Measurements from ENCODE around the gene ERC1. TPM values are rescaled to one million over a fixed set of nuclear protein-coding genes. Genes with fewer than 3 reads are reported as not detected.

Gene ERC1
- total and polyA plus RNA-seq, 12 donors, result 6.5 to 67.5 (median 47.5) TPM

GRCh38 chr12:1300460-1300859, 309.4 kb downstream of the ERC1 start:
- Histone ChIP-seq H3K9me3 (peaks cover 0 to 6% (median 0%) of the 10 kb centered on the region in 11 donors), H3K4me3 (no peak overlapping the region), H3K27ac (no peak overlapping the region), H3K4me1 (peaks cover 0 to 14% (median 4%) of the 10 kb centered on the region in 9 donors), H3K36me3 (peaks cover 0 to 28% (median 5%) of the 10 kb centered on the region in 9 donors), H3K27me3 (no peaks in the 10 kb centered on the region)
- no peak for TF ChIP-seq CTCF (IDR thresholded peaks at IDR 0.05)
- DNase-seq, result no peak
- no peak for ATAC-seq
- intact Hi-C loops (cut with DNase I), result no loop called here
- WGBS, 2 donors, result 92 to 99% methylated on average over 2 of the region's 2 CpGs

GRCh38 chr12:1302201-1302870, 311.3 kb downstream of the ERC1 start:
- no peak for TF ChIP-seq CTCF (IDR thresholded peaks at IDR 0.05)
- intact Hi-C loops (cut with DNase I), result no loop called here
- WGBS, 2 donors, result 96 to 97% methylated on average over 7 of the region's 7 CpGs
- H3K36me3 ChIP-seq, result peaks cover 0 to 23% (median 5%) of the 10 kb centered on the region in 9 donors
- H3K4me1 ChIP-seq, result peaks cover 0 to 33% (median 21%) of the 10 kb centered on the region in 9 donors
- H3K27me3 ChIP-seq, result no peaks in the 10 kb centered on the region
- no peak for DNase-seq
- peaks cover 0 to 6% (median 0%) of the 10 kb centered on the region in 11 donors for H3K9me3 ChIP-seq
- H3K27ac ChIP-seq, result no peak overlapping the region
- H3K4me3 ChIP-seq, result no peak overlapping the region
- ATAC-seq, result no peak

GRCh38 chr12:1305063-1305434, 314.0 kb downstream of the ERC1 start:
- TF ChIP-seq CTCF (IDR thresholded peaks at IDR 0.05), result no peak
- Histone ChIP-seq H3K36me3 (peaks cover 0 to 14% (median 0%) of the 10 kb centered on the region in 9 donors), H3K4me3 (no peak overlapping the region), H3K4me1 (peaks cover 0 to 60% (median 26%) of the 10 kb centered on the region in 9 donors), H3K27me3 (no peaks in the 10 kb centered on the region), H3K27ac (peak overlapping the region in 5 of 10 donors; percentile 25 to 82 (median 49)), H3K9me3 (peaks cover 0 to 2% (median 0%) of the 10 kb centered on the region in 11 donors)
- peak in 4 of 8 donors; percentile 20 to 76 (median 32) for ATAC-seq
- intact Hi-C loops (cut with DNase I), result no loop called here
- 78 to 79% methylated on average over 3 of the region's 3 CpGs for WGBS, 2 donors
- DNase-seq, result no peak

- Histone ChIP-seq H3K9me3 (no peaks in the 10 kb centered on the region), H3K27me3 (no peaks in the 10 kb centered on the region), H3K4me1 (peaks cover 0 to 69% (median 30%) of the 10 kb centered on the region in 9 donors), H3K4me3 (no peak overlapping the region), H3K27ac (peak overlapping the region in 8 of 10 donors; percentile 1 to 82 (median 50)), H3K36me3 (peaks cover 0 to 14% (median 0%) of the 10 kb centered on the region in 9 donors)
- DNase-seq (no peak), ATAC-seq (peak; percentile 48 to 87 (median 69))
- intact Hi-C loops (cut with DNase I), result no loop called here
- WGBS, 2 donors, result 18 to 28% methylated on average over 4 of the region's 4 CpGs
- no peak for TF ChIP-seq CTCF (IDR thresholded peaks at IDR 0.05)
Observed at GRCh38 chr12:1305791-1306500, 314.9 kb downstream of the ERC1 start.

Data from heart right ventricle (tissue), 16 donors.